Spleen (tissue), 11 donors: Measurements from ENCODE around the gene OPCML. TPM values are rescaled to one million over a fixed set of nuclear protein-coding genes. Genes with fewer than 3 reads are reported as not detected.

Experiments used
- DNase-seq: peaks from one replicate; pipeline ENCODE4 v3.0.0-alpha.2; 2020
- H3K27ac ChIP-seq, 8 donors: fragments of 200-600 bp; sonication (generic) in 7 of 8; 1 replicate in 4 of 8; 2 replicates in 4 of 8; pipeline versions ENCODE4 v1.5.0 to v1.8.0; 2016 to 2021; ENCODE audit warnings: inconsistent platforms in 4 of 8, mild to moderate bottlenecking in 4 of 8, moderate library complexity in 1 of 8
- H3K27me3 ChIP-seq, 7 donors: fragments of 200-600 bp; sonication (generic) in 6 of 7; replicated peaks in 1 of 7; 1 replicate in 4 of 7; 2 replicates in 3 of 7; pipeline versions ENCODE4 v1.5.0 to v1.8.0; 2016 to 2021; ENCODE audit warnings: inconsistent platforms in 3 of 7, mild to moderate bottlenecking in 1 of 7
- H3K36me3 ChIP-seq, 6 donors: fragments of 200-600 bp; sonication (generic) in 5 of 6; 1 replicate in 4 of 6; 2 replicates in 2 of 6; pipeline versions ENCODE4 v1.5.0 to v1.8.0; 2016 to 2021; ENCODE audit warnings: inconsistent platforms in 2 of 6
- H3K4me1 ChIP-seq, 6 donors: fragments of 200-600 bp; sonication (generic) in 5 of 6; 1 replicate in 3 of 6; 2 replicates in 3 of 6; pipeline versions ENCODE4 v1.5.0 to v1.8.0; 2016 to 2021; ENCODE audit warnings: inconsistent platforms in 3 of 6
- H3K4me3 ChIP-seq, 8 donors: fragments of 200-600 bp; sonication (generic) in 7 of 8; 1 replicate in 4 of 8; 2 replicates in 4 of 8; pipeline versions ENCODE4 v1.5.0 to v1.8.0; 2016 to 2021; ENCODE audit warnings: inconsistent platforms in 4 of 8, mild to moderate bottlenecking in 4 of 8, moderate library complexity in 2 of 8
- H3K9me3 ChIP-seq, 8 donors: fragments of 200-600 bp; sonication (generic) in 7 of 8; 1 replicate in 4 of 8; 2 replicates in 4 of 8; pipeline versions ENCODE4 v1.5.0 to v1.8.0; 2016 to 2021; ENCODE audit warnings: inconsistent platforms in 4 of 8
- CTCF ChIP-seq, 11 experiments: fragments of 200-600 bp in 7 of 11; fragments of 450-650 bp in 4 of 11; sonication (generic) in 4 of 11; IDR thresholded peaks in 8 of 11; conservative IDR thresholded peaks in 3 of 11; 1 replicate in 7 of 11; 2 replicates in 4 of 11; pipeline versions ENCODE4 v1.4.0 to v1.8.0; 2016 to 2021; ENCODE audit warnings: antibody characterized with exemption in 11 of 11, inconsistent platforms in 4 of 11, mild to moderate bottlenecking in 1 of 11
- POLR2A ChIP-seq, 3 donors: fragments of 450-650 bp; IDR thresholded peaks; one replicate each; pipeline ENCODE4 v1.5.1; 2017; ENCODE audit warnings: antibody characterized with exemption in 3 of 3, mild to moderate bottlenecking in 1 of 3
- POLR2AphosphoS5 ChIP-seq, 3 donors: sonication (generic); formaldehyde crosslinking; IDR thresholded peaks; one replicate each; pipeline ENCODE4 v1.5.1; 2017; ENCODE audit warnings: antibody characterized with exemption in 3 of 3
- WGBS, 5 donors: extraction: QIAGEN DNeasy Blood & Tissue Kit in 3 of 5; methylation state at CpG; one replicate each; pipeline versions ENCODE4 v1.1.5 to v1.1.7; 2013 to 2018; 5-methylcytosine and 5-hydroxymethylcytosine counted together
- intact Hi-C: fragments of 100-400 bp; cut with DNase I; formaldehyde crosslinking; loops from one replicate; pipeline ENCODE4 v1.15.0; 2023; ENCODE audit warnings: low total_unique reads
- polyA plus RNA-seq, 3 donors: library from polyadenylated mRNA; stranded (reverse); fragments of 200-250 nt; gene quantifications; one replicate each; pipeline ENCODE4 v1.2.1, GENCODE V29; 2013
- total RNA-seq, 7 donors: library from RNA; depleted of rRNA in 3 of 7; stranded (reverse); fragments of >200 nt in 3 of 7; fragmentation: NEBNext Ultra II Directional in 4 of 7; extraction: Animal tissue kit (Norgen Biotek cat#: 25700) in 4 of 7; gene quantifications; one replicate each; pipeline versions ENCODE4 v1.1.0 to v1.2.1, GENCODE V29; 2016 to 2021
- donor health status: healthy with polysubstance abuse.
- donor health status: DM: no; HTN: no; CAD: no; lungs with moderate emphysema.
- donor health status: DM: no; HTN: no; CAD: no.
- donor health status: Bipolar disorder and iron deficiency.
- donor health status: healthy.
- donor health status: DM: no; HTN: no; CAD: no.
- donor health status: DM: yes; HTN: yes; CAD: no.

The OPCML gene
- total and polyA plus RNA-seq, 10 donors, result 0.09 to 10.7 (median 3.1) TPM

DNA sequence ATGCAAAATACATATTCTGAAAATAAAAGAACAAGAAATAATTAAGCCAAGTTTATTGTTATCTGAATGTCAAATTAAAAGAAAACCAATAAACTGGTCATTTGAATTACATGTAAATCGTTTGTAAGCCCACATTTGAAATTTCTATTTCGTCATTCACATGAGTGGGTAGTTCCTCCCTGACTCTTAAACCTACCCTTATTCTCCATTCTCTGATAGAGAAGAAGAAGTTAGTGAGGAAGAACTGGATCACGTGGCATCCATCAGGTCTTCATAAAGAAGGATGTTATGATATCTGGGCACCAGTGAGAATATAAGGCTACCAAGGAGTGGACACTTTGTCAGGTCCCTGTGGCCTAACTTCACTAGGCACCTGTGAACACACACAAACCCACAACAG is 328.1 kb downstream of the OPCML start:
- no peaks in the 10 kb centered on the region for H3K9me3 ChIP-seq
- no peak overlapping the region for H3K4me3 ChIP-seq
- TF ChIP-seq CTCF (IDR thresholded peaks at IDR 0.05 in 8 of 11, conservative IDR thresholded peaks at IDR 0.05 in 3 of 11) (no peak), POLR2AphosphoS5 (IDR thresholded peaks at IDR 0.05) (no peak), POLR2A (IDR thresholded peaks at IDR 0.05) (no peak)
- 59 to 77% (median 62%) methylated on average over 3 of the region's 3 CpGs for WGBS, 5 donors
- no peak for DNase-seq
- no peaks in the 10 kb centered on the region for H3K4me1 ChIP-seq
- H3K27ac ChIP-seq, result no peak overlapping the region
- intact Hi-C loops, result no loop called here
- no peaks in the 10 kb centered on the region for H3K27me3 ChIP-seq
- no peaks in the 10 kb centered on the region for H3K36me3 ChIP-seq

DNA sequence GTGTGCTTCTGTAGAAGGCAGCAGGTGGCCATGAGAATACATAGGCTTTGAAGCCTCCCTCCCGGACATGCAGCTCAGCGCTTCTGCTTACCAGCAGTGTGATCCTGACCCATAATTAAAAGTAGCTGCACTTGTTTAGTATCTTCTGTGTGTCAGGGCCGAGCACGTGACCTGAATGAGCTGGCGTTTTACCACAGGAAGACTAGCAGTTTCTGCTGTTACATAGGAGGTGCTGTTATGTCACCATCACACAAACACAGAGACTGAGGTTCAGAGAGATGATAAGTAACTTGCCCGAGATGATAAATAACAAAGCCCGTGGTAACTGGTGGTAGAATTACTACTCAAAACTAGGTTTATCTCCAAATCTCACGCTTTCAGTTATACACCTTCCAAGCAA is 329.5 kb downstream of the OPCML start:
- no peak for DNase-seq
- Histone ChIP-seq H3K4me3 (no peak overlapping the region), H3K27ac (no peak overlapping the region), H3K9me3 (no peaks in the 10 kb centered on the region), H3K27me3 (no peaks in the 10 kb centered on the region), H3K4me1 (no peaks in the 10 kb centered on the region), H3K36me3 (no peaks in the 10 kb centered on the region)
- WGBS, 5 donors, result 66 to 83% (median 77%) methylated on average over 6 to 8 of the region's 8 CpGs
- intact Hi-C loops, result no loop called here
- TF ChIP-seq POLR2AphosphoS5 (IDR thresholded peaks at IDR 0.05) (no peak), POLR2A (IDR thresholded peaks at IDR 0.05) (no peak), CTCF (IDR thresholded peaks at IDR 0.05 in 8 of 11, conservative IDR thresholded peaks at IDR 0.05 in 3 of 11) (no peak)

- 75 to 89% (median 80%) methylated on average over 5 of the region's 5 CpGs for WGBS, 5 donors
- H3K36me3 ChIP-seq, result no peaks in the 10 kb centered on the region
- no peaks in the 10 kb centered on the region for H3K4me1 ChIP-seq
- no peak for DNase-seq
- H3K9me3 ChIP-seq, result no peaks in the 10 kb centered on the region
- H3K4me3 ChIP-seq, result no peak overlapping the region
- H3K27ac ChIP-seq, result no peak overlapping the region
- TF ChIP-seq POLR2AphosphoS5 (IDR thresholded peaks at IDR 0.05) (no peak), POLR2A (IDR thresholded peaks at IDR 0.05) (no peak)
- peaks cover 0 to 21% (median 0%) of the 10 kb centered on the region in 7 donors for H3K27me3 ChIP-seq
- intact Hi-C loops, result no loop called here
These were observed 333.9 kb downstream of the OPCML start for GRCh38 chr11:133198438-133198837.

DNA sequence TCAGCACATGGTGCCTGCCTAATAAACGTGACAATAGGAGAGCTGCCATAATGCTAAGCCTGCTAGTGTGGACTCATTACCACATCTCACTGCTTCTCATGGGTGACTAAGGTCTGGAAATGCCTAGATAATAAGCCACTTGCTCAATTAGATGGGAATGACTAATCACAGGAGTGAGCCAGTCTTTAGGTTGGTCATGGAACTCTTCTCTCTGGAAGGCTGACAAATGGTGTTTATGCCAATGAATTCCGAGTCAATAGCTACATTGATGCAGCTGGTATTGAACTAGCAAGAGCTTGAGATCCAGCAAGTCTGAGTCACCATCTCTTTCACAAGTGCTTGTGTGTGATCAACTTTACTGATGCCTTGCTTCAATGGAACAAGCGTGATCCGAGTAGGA is 334.9 kb downstream of the OPCML start:
- 75 to 94% (median 88%) methylated on average over 4 of the region's 4 CpGs for WGBS, 5 donors

More for the DNA sequence above, 334.9 kb downstream of the OPCML start:
- DNase-seq, result no peak
- peaks cover 0 to 21% (median 0%) of the 10 kb centered on the region in 7 donors for H3K27me3 ChIP-seq
- H3K4me1 ChIP-seq, result no peaks in the 10 kb centered on the region
- H3K4me3 ChIP-seq, result no peak overlapping the region
- no peaks in the 10 kb centered on the region for H3K9me3 ChIP-seq
- H3K36me3 ChIP-seq, result no peaks in the 10 kb centered on the region
- TF ChIP-seq POLR2AphosphoS5 (IDR thresholded peaks at IDR 0.05), result no peak
- no peak for TF ChIP-seq POLR2A (IDR thresholded peaks at IDR 0.05)
- no peak for TF ChIP-seq CTCF (IDR thresholded peaks at IDR 0.05 in 8 of 11, conservative IDR thresholded peaks at IDR 0.05 in 3 of 11)
- intact Hi-C loops, result no loop called here
- no peak overlapping the region for H3K27ac ChIP-seq
